Natural killer cell (primary cell): ENCODE measurements around the gene OLFML2A. TPM values are rescaled to one million over a fixed set of nuclear protein-coding genes. Genes with fewer than 3 reads are reported as not detected.
A peak's percentile ranks its signal among the peaks of the same experiment; 100 is the strongest.

Experiments used
- ATAC-seq, 3 donors: fragments of 150-1000 bp in 2 of 3; fragments of 200-7000 bp in 1 of 3; cut with Tn5 transposase; 1 replicate in 1 of 3; 2 replicates in 2 of 3; pipeline ENCODE4 v1.10.0; 2021; ENCODE audit warnings: mild to moderate bottlenecking in 2 of 3, moderate library complexity in 2 of 3
- DNase-seq, 2 donors: peaks; one replicate each; pipeline versions ENCODE4 v3.0.0 to v3.0.0-alpha.2; 2013 to 2021; ENCODE audit warnings: mixed read lengths in 1 of 2
- H3K27ac ChIP-seq: one replicate; pipeline ENCODE4 v1.5.1; 2013; ENCODE audit warnings: mild to moderate bottlenecking, low read length
- H3K27me3 ChIP-seq: one replicate; pipeline ENCODE4 v1.6.1; 2013; ENCODE audit warnings: low read length; ENCODE audit not compliant: control insufficient read depth, insufficient read depth
- H3K36me3 ChIP-seq: one replicate; pipeline ENCODE4 v1.6.1; 2013; ENCODE audit warnings: low read length; ENCODE audit not compliant: control insufficient read depth, insufficient read depth
- H3K4me1 ChIP-seq: one replicate; pipeline ENCODE4 v1.6.1; 2013; ENCODE audit warnings: low read length; ENCODE audit not compliant: control insufficient read depth, insufficient read depth
- H3K4me3 ChIP-seq: one replicate; pipeline ENCODE4 v1.5.1; 2013; ENCODE audit warnings: low read length
- H3K9me3 ChIP-seq: one replicate; pipeline ENCODE4 v1.6.1; 2013; ENCODE audit warnings: low read length; ENCODE audit not compliant: control insufficient read depth, insufficient read depth
- H3K27ac Mint-ChIP-seq, 2 donors: one replicate each; pipeline ENCODE4 v1.8.0; 2022; ENCODE audit warnings: mild to moderate bottlenecking in 2 of 2, mixed read lengths in 2 of 2, moderate library complexity in 1 of 2
- H3K27me3 Mint-ChIP-seq, 2 donors: one replicate each; pipeline ENCODE4 v1.8.0; 2022; ENCODE audit warnings: low read depth in 2 of 2, mixed read lengths in 2 of 2
- H3K36me3 Mint-ChIP-seq: one replicate; pipeline ENCODE4 v1.8.0; 2022; ENCODE audit warnings: mixed read lengths
- H3K4me1 Mint-ChIP-seq, 2 donors: one replicate each; pipeline ENCODE4 v1.8.0; 2022; ENCODE audit warnings: mixed read lengths in 2 of 2
- H3K4me3 Mint-ChIP-seq: one replicate; pipeline ENCODE4 v1.8.0; 2022; ENCODE audit warnings: mild to moderate bottlenecking, moderate library complexity, mixed read lengths
- H3K9me3 Mint-ChIP-seq, 2 donors: one replicate each; pipeline ENCODE4 v1.8.0; 2022; ENCODE audit warnings: mixed read lengths in 2 of 2
- WGBS: methylation state at CpG from one replicate; pipeline ENCODE4 v1.1.7; 2013; ENCODE audit warnings: missing lambda C conversion rate; ENCODE audit not compliant: insufficient coverage; 5-methylcytosine and 5-hydroxymethylcytosine counted together
- intact Hi-C: fragments of 100-400 bp; cut with micrococcal nuclease; formaldehyde crosslinking; loops from one replicate; pipeline ENCODE4 v1.14.2; 2022
- total RNA-seq, 4 donors: library from RNA; stranded (reverse); fragments of 120-200 nt in 1 of 4; gene quantifications; one replicate each; pipeline versions ENCODE4 v1.2.3 to v1.2.4, GENCODE V29; 2013 to 2022
- TF ChIP-seq, protein P1 (sequence below): fragments of 200-600 bp; IDR thresholded peaks from one replicate; pipeline ENCODE4 v1.8.0; 2022; ENCODE audit warnings: antibody characterized with exemption

Gene OLFML2A
- total RNA-seq, 3 donors from 2014 or later (not counting 1 experiment from before 2014, with no cell fraction given) = not detected

DNA sequence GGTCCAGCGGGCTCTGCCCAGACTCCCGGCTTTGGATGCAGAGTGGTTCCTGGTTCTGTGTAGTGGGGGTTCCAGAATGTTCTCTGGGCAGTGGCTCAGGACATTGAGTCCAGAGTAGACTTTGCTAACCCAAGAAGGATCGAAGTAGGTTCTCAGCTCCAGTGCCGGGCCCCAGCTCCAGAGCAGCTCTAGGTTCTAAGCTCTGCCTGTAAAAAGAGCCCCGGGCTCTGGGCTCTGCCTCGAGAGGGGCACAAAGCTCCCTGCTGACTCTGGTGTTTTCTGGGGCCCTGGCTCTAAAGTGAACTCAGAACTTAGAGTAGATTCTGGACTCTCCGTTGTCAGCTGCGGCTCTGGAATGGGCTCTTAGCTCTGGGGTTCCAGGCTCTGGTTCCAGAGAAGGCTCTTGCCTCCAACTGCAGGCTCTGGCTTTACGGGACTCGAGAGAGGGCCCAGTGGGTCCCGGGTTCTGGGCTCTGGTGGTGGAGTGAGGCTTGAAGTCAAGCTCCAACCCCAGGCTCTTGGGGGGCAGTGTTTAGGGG is 76.7 kb downstream of the OLFML2A start:
- peak in 1 of 2 donors; percentile 42 for DNase-seq
- H3K4me3 ChIP-seq = no peak overlapping the region
- H3K4me3 Mint-ChIP-seq = no peak overlapping the region

DNA sequence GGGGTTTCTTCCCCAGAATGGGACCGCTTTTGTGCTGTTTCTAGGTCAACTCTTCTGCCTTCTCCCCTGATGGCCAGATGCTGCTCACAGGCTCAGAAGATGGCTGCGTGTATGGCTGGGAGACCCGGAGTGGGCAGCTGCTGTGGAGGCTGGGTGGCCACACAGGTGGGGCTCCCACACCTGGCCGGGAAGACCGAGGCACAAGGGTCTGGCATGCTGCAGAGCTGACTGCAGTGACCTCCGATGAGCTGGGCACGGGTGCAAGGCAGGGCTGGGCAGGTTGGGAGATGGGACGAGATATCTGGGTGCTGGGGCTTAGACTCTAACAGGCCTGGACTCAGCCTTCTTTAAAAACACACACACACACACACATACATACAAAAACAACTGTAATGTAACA is 77.2 kb downstream of the OLFML2A start:
- ATAC-seq (no peak), DNase-seq (no peak)
- no peaks in the 10 kb centered on the region for H3K27me3 ChIP-seq
- intact Hi-C loops = loop anchor here (5.0 kb wide), 1 partner anchor 237 kb away; no protein-coding TSS in a partner anchor
- H3K36me3 Mint-ChIP-seq = no peaks in the 10 kb centered on the region
- TF ChIP-seq, protein P1, sequence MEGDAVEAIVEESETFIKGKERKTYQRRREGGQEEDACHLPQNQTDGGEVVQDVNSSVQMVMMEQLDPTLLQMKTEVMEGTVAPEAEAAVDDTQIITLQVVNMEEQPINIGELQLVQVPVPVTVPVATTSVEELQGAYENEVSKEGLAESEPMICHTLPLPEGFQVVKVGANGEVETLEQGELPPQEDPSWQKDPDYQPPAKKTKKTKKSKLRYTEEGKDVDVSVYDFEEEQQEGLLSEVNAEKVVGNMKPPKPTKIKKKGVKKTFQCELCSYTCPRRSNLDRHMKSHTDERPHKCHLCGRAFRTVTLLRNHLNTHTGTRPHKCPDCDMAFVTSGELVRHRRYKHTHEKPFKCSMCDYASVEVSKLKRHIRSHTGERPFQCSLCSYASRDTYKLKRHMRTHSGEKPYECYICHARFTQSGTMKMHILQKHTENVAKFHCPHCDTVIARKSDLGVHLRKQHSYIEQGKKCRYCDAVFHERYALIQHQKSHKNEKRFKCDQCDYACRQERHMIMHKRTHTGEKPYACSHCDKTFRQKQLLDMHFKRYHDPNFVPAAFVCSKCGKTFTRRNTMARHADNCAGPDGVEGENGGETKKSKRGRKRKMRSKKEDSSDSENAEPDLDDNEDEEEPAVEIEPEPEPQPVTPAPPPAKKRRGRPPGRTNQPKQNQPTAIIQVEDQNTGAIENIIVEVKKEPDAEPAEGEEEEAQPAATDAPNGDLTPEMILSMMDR = no peak
- H3K4me3 Mint-ChIP-seq = no peak overlapping the region
- peak overlapping the region; percentile 87 for H3K27ac ChIP-seq
- H3K4me3 ChIP-seq = no peak overlapping the region
- H3K9me3 Mint-ChIP-seq = no peaks in the 10 kb centered on the region
- 91% methylated on average over 8 of the region's 8 CpGs for WGBS
- H3K4me1 Mint-ChIP-seq = peaks cover 13 to 29% of the 10 kb centered on the region in 2 donors
- H3K27me3 Mint-ChIP-seq = no peaks in the 10 kb centered on the region
- H3K27ac Mint-ChIP-seq = peak overlapping the region; percentile 86 to 89
- no peaks in the 10 kb centered on the region for H3K9me3 ChIP-seq
- H3K36me3 ChIP-seq = peaks cover 24% of the 10 kb centered on the region
- H3K4me1 ChIP-seq = peaks cover 23% of the 10 kb centered on the region

More for the DNA sequence above, 76.7 kb downstream of the OLFML2A start:
- H3K27me3 Mint-ChIP-seq = no peaks in the 10 kb centered on the region
- intact Hi-C loops = loop anchor here (1.0 to 5.0 kb wide), 4 partner anchors 17 to 236 kb away; no protein-coding TSS in a partner anchor
- Histone ChIP-seq H3K36me3 (peaks cover 19% of the 10 kb centered on the region), H3K9me3 (no peaks in the 10 kb centered on the region), H3K27ac (peak overlapping the region; percentile 87), H3K27me3 (peaks cover 1% of the 10 kb centered on the region), H3K4me1 (peaks cover 23% of the 10 kb centered on the region)
- peak in 1 of 3 donors; percentile 2 for ATAC-seq
- peak overlapping the region; percentile 86 to 89 for H3K27ac Mint-ChIP-seq
- H3K36me3 Mint-ChIP-seq = no peaks in the 10 kb centered on the region
- no peaks in the 10 kb centered on the region for H3K9me3 Mint-ChIP-seq
- H3K4me1 Mint-ChIP-seq = peaks cover 13 to 27% of the 10 kb centered on the region in 2 donors
- WGBS = 70% methylated on average over 11 of the region's 11 CpGs
- TF ChIP-seq, protein P1 = no peak

DNA sequence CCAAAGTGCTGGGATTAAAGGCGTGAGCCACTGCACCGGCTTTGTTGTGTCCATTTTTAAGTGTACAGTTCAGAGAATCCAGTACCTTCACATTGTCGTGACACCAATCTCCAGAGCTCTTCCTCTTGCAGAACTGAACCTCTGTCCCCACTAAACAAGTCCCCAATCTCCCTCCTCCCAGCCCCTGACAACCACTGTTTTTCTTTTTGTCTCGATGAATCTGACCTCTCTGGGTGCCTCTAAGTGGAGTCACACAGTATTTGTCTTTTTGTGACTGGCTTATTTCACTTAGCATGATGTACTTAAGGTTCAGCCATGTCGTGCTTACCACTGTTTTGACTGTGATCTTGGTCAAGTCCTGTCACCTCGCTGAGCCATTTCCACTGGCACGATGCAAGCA is 77.9 kb downstream of the OLFML2A start:
- Mint-ChIP-seq H3K4me1 (peaks cover 19 to 35% of the 10 kb centered on the region in 2 donors), H3K36me3 (no peaks in the 10 kb centered on the region), H3K27ac (peak overlapping the region; percentile 86 to 89), H3K27me3 (no peaks in the 10 kb centered on the region), H3K9me3 (no peaks in the 10 kb centered on the region), H3K4me3 (peak overlapping the region; percentile 21)
- DNase-seq (peak in 1 of 2 donors; percentile 23), ATAC-seq (no peak)
- Histone ChIP-seq H3K9me3 (no peaks in the 10 kb centered on the region), H3K4me3 (no peak overlapping the region), H3K4me1 (peaks cover 28% of the 10 kb centered on the region), H3K27me3 (no peaks in the 10 kb centered on the region), H3K27ac (no peak overlapping the region), H3K36me3 (peaks cover 30% of the 10 kb centered on the region)
- intact Hi-C loops = loop anchor here (5.0 kb wide), 1 partner anchor 238 kb away; no protein-coding TSS in a partner anchor
- 74% methylated on average over 6 of the region's 7 CpGs for WGBS
- TF ChIP-seq, protein P1 = no peak

DNA sequence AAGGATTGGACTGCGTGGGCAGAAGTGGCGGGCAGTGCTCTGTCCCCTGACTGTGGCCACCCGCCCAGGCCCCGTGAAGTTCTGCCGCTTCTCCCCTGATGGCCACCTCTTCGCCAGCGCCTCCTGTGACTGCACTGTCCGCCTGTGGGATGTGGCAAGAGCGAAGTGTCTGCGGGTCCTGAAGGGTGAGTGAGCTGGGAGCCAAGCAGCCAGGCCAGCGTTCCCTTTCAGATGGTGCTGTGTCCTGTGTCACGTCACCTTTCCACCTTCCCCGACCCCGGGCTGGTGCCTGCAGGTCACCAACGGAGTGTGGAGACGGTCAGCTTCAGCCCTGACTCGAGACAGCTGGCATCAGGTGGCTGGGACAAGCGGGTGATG is 78.6 kb downstream of the OLFML2A start:
- H3K4me1 ChIP-seq = peaks cover 35% of the 10 kb centered on the region
- no peaks in the 10 kb centered on the region for H3K9me3 ChIP-seq
- H3K27me3 Mint-ChIP-seq = no peaks in the 10 kb centered on the region
- H3K36me3 Mint-ChIP-seq = no peaks in the 10 kb centered on the region
- H3K27me3 ChIP-seq = no peaks in the 10 kb centered on the region
- H3K4me1 Mint-ChIP-seq = peaks cover 26 to 42% of the 10 kb centered on the region in 2 donors
- peaks cover 37% of the 10 kb centered on the region for H3K36me3 ChIP-seq
- DNase-seq (no peak), ATAC-seq (no peak)
- TF ChIP-seq, protein P1 = no peak
- no peaks in the 10 kb centered on the region for H3K9me3 Mint-ChIP-seq
- no peak overlapping the region for H3K4me3 ChIP-seq
- intact Hi-C loops = no loop called here
- H3K27ac ChIP-seq = no peak overlapping the region
- no peak overlapping the region for H3K4me3 Mint-ChIP-seq
- 87% methylated on average over 18 of the region's 18 CpGs for WGBS
- H3K27ac Mint-ChIP-seq = peak overlapping the region; percentile 86 to 89
